Endothelial cell (in vitro differentiated cells): ENCODE measurements around the gene GOSR2. TPM values are rescaled to one million over a fixed set of nuclear protein-coding genes. Genes with fewer than 3 reads are reported as not detected.

Experiments
- DNase-seq: peaks from one replicate; pipeline ENCODE4 v3.0.0; 2021; ENCODE audit warnings: low spot score
- H3K27ac Mint-ChIP-seq: one replicate; pipeline ENCODE4 v1.8.0; 2021; ENCODE audit warnings: mixed read lengths, inconsistent platforms; ENCODE audit not compliant: unreplicated experiment
- H3K27me3 Mint-ChIP-seq: one replicate; pipeline ENCODE4 v1.8.0; 2021; ENCODE audit warnings: mild to moderate bottlenecking, moderate library complexity, mixed read lengths, inconsistent platforms; ENCODE audit not compliant: unreplicated experiment
- H3K36me3 Mint-ChIP-seq: one replicate; pipeline ENCODE4 v1.8.0; 2021; ENCODE audit warnings: mild to moderate bottlenecking, low read depth, mixed read lengths, inconsistent platforms; ENCODE audit not compliant: unreplicated experiment
- H3K4me1 Mint-ChIP-seq: one replicate; pipeline ENCODE4 v1.8.0; 2021; ENCODE audit warnings: mild to moderate bottlenecking, mixed read lengths, inconsistent platforms; ENCODE audit not compliant: unreplicated experiment
- H3K4me3 Mint-ChIP-seq: one replicate; pipeline ENCODE4 v1.8.0; 2021; ENCODE audit warnings: mild to moderate bottlenecking, mixed read lengths, inconsistent platforms; ENCODE audit not compliant: unreplicated experiment
- H3K9me3 Mint-ChIP-seq: one replicate; pipeline ENCODE4 v1.8.0; 2021; ENCODE audit warnings: mixed read lengths, inconsistent platforms; ENCODE audit not compliant: unreplicated experiment
- CTCF ChIP-seq: fragments of 200-600 bp; sonication (generic); IDR thresholded peaks from one replicate; pipeline ENCODE4 v1.5.0; 2021; ENCODE audit warnings: antibody characterized with exemption; ENCODE audit not compliant: unreplicated experiment
- total RNA-seq: library from RNA; stranded (reverse); fragmentation: NEBNext Ultra II Directional; extraction: Animal tissue kit (Norgen Biotek cat#: 25700); gene quantifications from one replicate; pipeline ENCODE4 v1.2.1, GENCODE V29; 2021; ENCODE audit not compliant: unreplicated experiment

Gene GOSR2
- total RNA-seq, 1 donor from 2014 or later = 51.2 TPM

- TF ChIP-seq CTCF = no peak
- Mint-ChIP-seq H3K27ac (no peak overlapping the region), H3K4me3 (no peak overlapping the region), H3K36me3 (peaks cover 4% of the 10 kb centered on the region), H3K4me1 (peaks cover 38% of the 10 kb centered on the region), H3K9me3 (no peaks in the 10 kb centered on the region), H3K27me3 (peaks cover 7% of the 10 kb centered on the region)
- no peak for DNase-seq
Measured at GRCh38 chr17:46925185-46925868, 2.4 kb downstream of the GOSR2 start.

- TF ChIP-seq CTCF = no peak
- H3K36me3 Mint-ChIP-seq = peaks cover 30% of the 10 kb centered on the region
- H3K9me3 Mint-ChIP-seq = no peaks in the 10 kb centered on the region
- H3K4me1 Mint-ChIP-seq = peaks cover 30% of the 10 kb centered on the region
- H3K4me3 Mint-ChIP-seq = peak overlapping the region; percentile 43
- no peak for DNase-seq
- peak overlapping the region; percentile 85 for H3K27ac Mint-ChIP-seq
- H3K27me3 Mint-ChIP-seq = peaks cover 5% of the 10 kb centered on the region
Measured at GRCh38 chr17:46928467-46929261, 5.7 kb downstream of the GOSR2 start.

- Mint-ChIP-seq H3K27me3 (peaks cover 5% of the 10 kb centered on the region), H3K27ac (no peak overlapping the region), H3K9me3 (no peaks in the 10 kb centered on the region), H3K36me3 (peaks cover 37% of the 10 kb centered on the region), H3K4me1 (peaks cover 22% of the 10 kb centered on the region), H3K4me3 (no peak overlapping the region)
- TF ChIP-seq CTCF = no peak
- no peak for DNase-seq
Measured at GRCh38 chr17:46929413-46929812, 6.5 kb downstream of the GOSR2 start.

GRCh38 chr17:46930051-46930450, 7.1 kb downstream of the GOSR2 start:
- peaks cover 5% of the 10 kb centered on the region for H3K27me3 Mint-ChIP-seq
- no peak for DNase-seq
- peak overlapping the region; percentile 73 for H3K4me3 Mint-ChIP-seq
- H3K9me3 Mint-ChIP-seq = no peaks in the 10 kb centered on the region
- TF ChIP-seq CTCF = no peak
- no peak overlapping the region for H3K27ac Mint-ChIP-seq
- peaks cover 40% of the 10 kb centered on the region for H3K36me3 Mint-ChIP-seq
- peaks cover 21% of the 10 kb centered on the region for H3K4me1 Mint-ChIP-seq

GRCh38 chr17:46931596-46931995, 8.6 kb downstream of the GOSR2 start:
- Mint-ChIP-seq H3K27me3 (peaks cover 5% of the 10 kb centered on the region), H3K36me3 (peaks cover 50% of the 10 kb centered on the region), H3K4me1 (peaks cover 21% of the 10 kb centered on the region), H3K4me3 (peak overlapping the region; percentile 12), H3K9me3 (no peaks in the 10 kb centered on the region), H3K27ac (no peak overlapping the region)
- TF ChIP-seq CTCF = no peak
- DNase-seq = no peak
